ENCODE results near the gene TM4SF1. TPM values are rescaled to one million over a fixed set of nuclear protein-coding genes. Genes with fewer than 3 reads are reported as not detected.

The TM4SF1 gene
- total RNA-seq, 1 experiment from 2014 or later = 1,063 TPM

DNA sequence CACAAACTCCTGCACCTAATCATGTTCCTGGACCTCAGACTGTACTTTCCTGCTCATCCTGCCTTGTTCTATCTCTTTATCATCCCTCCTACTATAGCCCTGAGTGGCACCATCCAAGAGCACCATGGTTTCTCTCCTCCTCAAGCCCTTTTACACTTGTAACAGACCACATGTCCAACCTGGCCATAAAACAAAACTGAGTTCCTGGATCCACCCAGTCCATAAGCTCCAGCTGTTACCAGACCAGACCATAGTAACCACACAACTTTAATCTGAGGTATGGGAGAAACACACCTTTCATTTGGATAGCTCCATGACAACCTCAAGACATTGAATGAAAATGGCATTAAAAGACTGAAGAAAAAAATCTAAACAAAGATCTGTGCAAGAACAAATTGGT, 53.1 kb downstream of the TM4SF1 start:
- Histone ChIP-seq H3K9me3 (ENCODE audit: control insufficient read depth, insufficient read depth, low read depth, low read length) (peaks cover 4% of the 10 kb centered on the region; the same call in 1 of the 2 replicates), H3K27ac (ENCODE audit: low read length) (peak overlapping the region; percentile 58), H3K4me3 (ENCODE audit: low read depth in 2 of 2, low read length in 2 of 2) (no peak overlapping the region), H3K27me3 (ENCODE audit: control insufficient read depth, insufficient read depth, low read length) (no peaks in the 10 kb centered on the region), H3K4me1 (ENCODE audit: control insufficient read depth, insufficient read depth, low read length) (no peaks in the 10 kb centered on the region; the same call in 1 of the 2 replicates), H3K36me3 (ENCODE audit: control insufficient read depth, insufficient read depth, low read length) (peaks cover 8% of the 10 kb centered on the region; the same call in 1 of the 2 replicates)
- in situ Hi-C loops (cut with HindIII; ENCODE audit: low pct_unique_long_range_greater_than_20kb, low sequenced_read_pairs) (no loop called here), intact Hi-C loops (cut with micrococcal nuclease; ENCODE audit: unreplicated experiment) (no loop called here)
- ChIA-PET POLR2A (no interaction called here), CTCF (interaction anchor here (1.6 kb wide), 1 partner anchor 10 kb away, joined by 4 read pairs; the partner anchor contains the start of gene TM4SF18)
- no TSS peak for BruUV-seq (replicated peaks)
- ATAC-seq (no peak), DNase-seq (ENCODE audit: low read depth, low spot score) (no peak)
- TF ChIP-seq, protein P1, sequence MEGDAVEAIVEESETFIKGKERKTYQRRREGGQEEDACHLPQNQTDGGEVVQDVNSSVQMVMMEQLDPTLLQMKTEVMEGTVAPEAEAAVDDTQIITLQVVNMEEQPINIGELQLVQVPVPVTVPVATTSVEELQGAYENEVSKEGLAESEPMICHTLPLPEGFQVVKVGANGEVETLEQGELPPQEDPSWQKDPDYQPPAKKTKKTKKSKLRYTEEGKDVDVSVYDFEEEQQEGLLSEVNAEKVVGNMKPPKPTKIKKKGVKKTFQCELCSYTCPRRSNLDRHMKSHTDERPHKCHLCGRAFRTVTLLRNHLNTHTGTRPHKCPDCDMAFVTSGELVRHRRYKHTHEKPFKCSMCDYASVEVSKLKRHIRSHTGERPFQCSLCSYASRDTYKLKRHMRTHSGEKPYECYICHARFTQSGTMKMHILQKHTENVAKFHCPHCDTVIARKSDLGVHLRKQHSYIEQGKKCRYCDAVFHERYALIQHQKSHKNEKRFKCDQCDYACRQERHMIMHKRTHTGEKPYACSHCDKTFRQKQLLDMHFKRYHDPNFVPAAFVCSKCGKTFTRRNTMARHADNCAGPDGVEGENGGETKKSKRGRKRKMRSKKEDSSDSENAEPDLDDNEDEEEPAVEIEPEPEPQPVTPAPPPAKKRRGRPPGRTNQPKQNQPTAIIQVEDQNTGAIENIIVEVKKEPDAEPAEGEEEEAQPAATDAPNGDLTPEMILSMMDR (IDR thresholded peaks at IDR 0.05) = no peak
- TF ChIP-seq TCF7L2 (IDR thresholded peaks at IDR 0.05; ENCODE audit: low read depth, low read length) = no peak
- no peak for TF ChIP-seq SIN3A (IDR thresholded peaks at IDR 0.05; ENCODE audit: borderline replicate concordance, insufficient read depth, low read depth, low read length)
- TF ChIP-seq, protein P2, sequence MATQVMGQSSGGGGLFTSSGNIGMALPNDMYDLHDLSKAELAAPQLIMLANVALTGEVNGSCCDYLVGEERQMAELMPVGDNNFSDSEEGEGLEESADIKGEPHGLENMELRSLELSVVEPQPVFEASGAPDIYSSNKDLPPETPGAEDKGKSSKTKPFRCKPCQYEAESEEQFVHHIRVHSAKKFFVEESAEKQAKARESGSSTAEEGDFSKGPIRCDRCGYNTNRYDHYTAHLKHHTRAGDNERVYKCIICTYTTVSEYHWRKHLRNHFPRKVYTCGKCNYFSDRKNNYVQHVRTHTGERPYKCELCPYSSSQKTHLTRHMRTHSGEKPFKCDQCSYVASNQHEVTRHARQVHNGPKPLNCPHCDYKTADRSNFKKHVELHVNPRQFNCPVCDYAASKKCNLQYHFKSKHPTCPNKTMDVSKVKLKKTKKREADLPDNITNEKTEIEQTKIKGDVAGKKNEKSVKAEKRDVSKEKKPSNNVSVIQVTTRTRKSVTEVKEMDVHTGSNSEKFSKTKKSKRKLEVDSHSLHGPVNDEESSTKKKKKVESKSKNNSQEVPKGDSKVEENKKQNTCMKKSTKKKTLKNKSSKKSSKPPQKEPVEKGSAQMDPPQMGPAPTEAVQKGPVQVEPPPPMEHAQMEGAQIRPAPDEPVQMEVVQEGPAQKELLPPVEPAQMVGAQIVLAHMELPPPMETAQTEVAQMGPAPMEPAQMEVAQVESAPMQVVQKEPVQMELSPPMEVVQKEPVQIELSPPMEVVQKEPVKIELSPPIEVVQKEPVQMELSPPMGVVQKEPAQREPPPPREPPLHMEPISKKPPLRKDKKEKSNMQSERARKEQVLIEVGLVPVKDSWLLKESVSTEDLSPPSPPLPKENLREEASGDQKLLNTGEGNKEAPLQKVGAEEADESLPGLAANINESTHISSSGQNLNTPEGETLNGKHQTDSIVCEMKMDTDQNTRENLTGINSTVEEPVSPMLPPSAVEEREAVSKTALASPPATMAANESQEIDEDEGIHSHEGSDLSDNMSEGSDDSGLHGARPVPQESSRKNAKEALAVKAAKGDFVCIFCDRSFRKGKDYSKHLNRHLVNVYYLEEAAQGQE (IDR thresholded peaks at IDR 0.05; ENCODE audit: insufficient read depth in 1 of 2, low read depth in 2 of 2, low read length in 1 of 2) = no peak
- no peak for TF ChIP-seq POLR2AphosphoS5 (IDR thresholded peaks at IDR 0.05; ENCODE audit: low read depth, low read length)

DNA sequence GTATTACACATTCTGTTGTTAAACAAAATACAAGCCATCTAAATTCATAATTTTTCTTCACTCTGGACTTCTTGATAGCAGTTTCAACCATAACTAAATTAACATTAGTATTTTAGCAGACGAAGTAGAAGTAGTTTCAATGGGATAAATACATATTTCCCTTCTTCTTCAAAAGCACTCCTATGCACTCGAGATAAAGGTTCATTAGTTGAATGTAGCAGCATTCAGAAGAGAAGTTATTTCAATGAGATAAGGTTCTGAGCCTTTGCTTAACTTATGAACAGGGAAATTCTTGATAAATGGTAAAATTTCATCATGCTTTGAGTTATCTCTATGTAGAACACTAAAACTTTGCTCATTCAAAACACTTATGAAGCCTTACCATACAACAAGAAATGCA, 55.8 kb downstream of the TM4SF1 start:
- CTCF ChIA-PET = no interaction called here
- POLR2A ChIA-PET = no interaction called here
- H3K27ac ChIP-seq (ENCODE audit: low read length) = peak overlapping the region; percentile 20; the same call in 1 of the 2 replicates
- H3K4me3 ChIP-seq (ENCODE audit: low read depth in 2 of 2, low read length in 2 of 2) = no peak overlapping the region
- peaks cover 6% of the 10 kb centered on the region for H3K4me1 ChIP-seq (ENCODE audit: control insufficient read depth, insufficient read depth, low read length)
- TF ChIP-seq POLR2AphosphoS5 (IDR thresholded peaks at IDR 0.05; ENCODE audit: low read depth, low read length) = no peak
- TF ChIP-seq, protein P2 (IDR thresholded peaks at IDR 0.05; ENCODE audit: insufficient read depth in 1 of 2, low read depth in 2 of 2, low read length in 1 of 2) = no peak
- TF ChIP-seq, protein P1 (IDR thresholded peaks at IDR 0.05) = no peak
- no peak for TF ChIP-seq TCF7L2 (IDR thresholded peaks at IDR 0.05; ENCODE audit: low read depth, low read length)
- no peaks in the 10 kb centered on the region for H3K27me3 ChIP-seq (ENCODE audit: control insufficient read depth, insufficient read depth, low read length)
- peaks cover 8% of the 10 kb centered on the region; the same call in 1 of the 2 replicates for H3K36me3 ChIP-seq (ENCODE audit: control insufficient read depth, insufficient read depth, low read length)
- in situ Hi-C loops (cut with HindIII; ENCODE audit: low pct_unique_long_range_greater_than_20kb, low sequenced_read_pairs) = no loop called here
- DNase-seq (ENCODE audit: low read depth, low spot score) = no peak
- H3K9me3 ChIP-seq (ENCODE audit: control insufficient read depth, insufficient read depth, low read depth, low read length) = no peaks in the 10 kb centered on the region
- intact Hi-C loops (cut with micrococcal nuclease; ENCODE audit: unreplicated experiment) = no loop called here
- no TSS peak for BruUV-seq (replicated peaks)
- no peak for ATAC-seq

Data from Panc1 (cell line).